NCI-H460 (cell line): Measurements from ENCODE around the gene IFNA7. TPM values are rescaled to one million over a fixed set of nuclear protein-coding genes. Genes with fewer than 3 reads are reported as not detected.
"Not testable (repeated sequence)": the region's sequence is repeated elsewhere in the genome, so short reads cannot be mapped to it uniquely, and the experiment has no call there.

Experiments used
- DNase-seq: peaks from one replicate; pipeline ENCODE4 v3.0.0-alpha.2; 2016; ENCODE audit warnings: low read depth; ENCODE audit errors: extremely low read depth
- small RNA-seq, 2 experiments: library from RNA; depleted of rRNA; stranded (forward); fragments of <200 nt; gene quantifications; one replicate each; pipeline ENCODE3, GENCODE V24; 2014
- total RNA-seq: library from RNA; depleted of rRNA; stranded (reverse); fragments of >200 nt; shearing (Covaris generic); gene quantifications from 2 replicates; pipeline ENCODE4 v1.2.3, GENCODE V29; 2014; rRNA removed

Gene IFNA7
- total RNA-seq, 1 experiment from 2014 or later = not detected

DNA sequence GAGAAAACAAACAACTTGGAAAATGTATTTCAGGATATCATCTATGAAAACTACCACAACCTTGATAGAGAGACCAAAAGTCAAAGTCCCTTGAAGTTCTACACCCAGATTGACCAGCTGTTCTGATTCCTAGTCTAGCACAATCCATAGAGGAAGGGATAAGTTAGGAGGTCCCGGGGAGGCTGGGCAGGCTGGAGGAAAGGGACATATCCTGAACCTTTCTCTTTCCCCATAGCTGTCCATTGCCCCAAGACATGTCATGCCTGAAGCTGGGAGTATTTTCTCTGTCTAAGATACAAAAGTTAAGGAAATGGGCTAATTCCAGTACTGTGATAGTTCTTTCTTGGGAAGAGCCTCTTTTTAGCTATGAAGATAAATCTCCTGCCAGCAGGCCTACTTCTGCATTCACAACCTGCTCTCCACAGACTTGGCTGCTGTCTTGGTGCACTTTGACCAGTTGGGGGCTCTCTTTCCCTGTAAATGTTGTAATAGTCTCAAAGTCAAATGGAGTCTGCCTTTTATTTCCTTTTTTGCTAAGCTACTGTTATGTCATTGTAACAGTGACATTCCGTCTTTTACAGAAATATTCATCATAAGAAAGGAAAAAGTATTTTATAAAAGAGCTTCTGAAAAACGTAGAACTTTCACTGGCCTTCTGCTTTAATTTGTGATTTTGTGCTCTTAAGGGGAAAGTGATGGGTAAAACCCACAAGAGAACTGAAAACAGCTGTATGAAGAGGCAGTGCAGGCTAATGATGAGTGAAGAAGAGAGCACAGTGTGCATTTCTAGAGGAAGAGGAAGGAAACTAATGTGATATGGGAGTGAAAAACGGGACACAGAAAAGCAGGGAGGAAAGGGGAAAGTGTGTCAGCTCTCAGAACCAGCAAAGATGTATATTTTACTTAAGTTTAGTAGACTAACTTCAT is 18.9 kb downstream of the IFNA7 start:
- peak; percentile 13 for DNase-seq

DNA sequence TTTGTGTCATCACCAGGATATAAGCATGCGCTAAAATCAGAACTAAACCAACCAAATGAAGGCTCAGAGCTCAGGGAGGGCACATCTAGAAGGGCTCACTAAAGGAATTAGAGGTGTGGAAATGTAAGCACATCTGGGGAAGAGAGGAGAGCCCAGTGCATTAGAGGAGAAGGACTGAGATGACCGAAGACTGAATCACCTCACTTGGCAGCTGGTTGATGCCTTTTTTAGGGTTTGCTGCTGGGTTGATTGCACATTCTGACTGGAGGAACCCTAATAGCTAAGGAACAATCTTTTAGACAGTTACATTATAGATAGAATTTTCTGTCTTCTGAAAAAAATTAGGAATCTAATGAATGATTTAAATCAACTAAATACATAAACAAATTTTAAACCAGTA is 27.3 kb downstream of the IFNA7 start:
- DNase-seq = no peak

DNA sequence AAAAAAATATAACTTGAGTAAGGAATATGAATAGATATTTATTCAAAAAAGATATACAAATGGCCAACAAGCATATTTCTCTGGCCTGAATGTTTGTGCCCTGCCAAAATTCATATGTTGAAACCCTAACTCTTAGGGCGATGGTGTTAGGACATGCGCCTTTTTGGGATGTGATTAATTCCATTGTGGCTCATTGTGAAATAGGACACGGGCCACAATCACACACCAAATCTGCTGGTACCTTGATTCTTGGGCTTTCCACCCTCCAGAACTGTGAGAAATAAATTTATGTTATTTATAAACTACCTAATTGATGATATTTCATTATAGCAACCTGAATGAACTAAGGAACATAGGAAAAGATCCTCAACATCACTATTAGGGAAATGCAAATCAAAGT is 29.8 kb downstream of the IFNA7 start:
- DNase-seq = no peak

DNA sequence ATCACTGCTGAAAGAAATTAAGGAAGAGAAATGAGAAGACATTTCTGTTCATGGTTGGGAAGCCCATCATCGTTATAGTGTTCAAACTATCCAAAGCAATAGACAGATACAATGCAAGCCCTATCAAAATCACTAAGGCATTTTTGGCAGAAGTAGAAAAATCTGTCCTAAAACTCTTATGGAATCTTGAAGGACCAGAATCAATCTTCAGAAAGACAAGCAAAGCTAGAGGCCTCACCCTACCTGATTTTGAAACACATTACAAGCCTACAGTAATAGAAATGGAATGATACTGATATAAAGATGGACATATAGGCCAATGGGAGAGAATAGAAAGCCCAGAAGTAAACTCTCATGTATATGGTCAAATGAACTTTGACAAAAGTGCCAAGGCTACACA is 30.7 kb downstream of the IFNA7 start:
- DNase-seq = no peak

DNA sequence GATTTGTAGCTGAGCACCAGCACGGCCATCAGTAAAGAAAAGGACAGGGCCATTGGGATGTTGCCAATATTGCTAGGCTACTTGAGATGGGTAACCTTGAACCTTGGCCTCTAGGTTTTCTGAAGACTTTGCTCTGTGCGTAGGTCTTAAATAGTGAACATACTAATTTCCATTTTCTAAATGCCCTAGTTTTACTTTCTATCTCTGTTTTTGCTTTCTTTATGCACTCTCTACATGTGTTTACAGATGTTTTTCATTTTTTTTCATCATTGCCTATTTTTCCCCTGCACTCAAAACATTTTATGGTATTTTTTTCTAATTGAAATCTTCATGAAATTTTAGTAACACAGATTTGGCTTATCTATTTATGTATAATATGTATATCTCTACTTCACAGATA is 35.4 kb downstream of the IFNA7 start, which contains the start of gene IFNA21:
Gene IFNA21, minus strand, starts transcription at position 101 of the 400 bp plus-strand sequence. Its CDS starts 48 bp downstream, at position 53.
- not testable (repeated sequence) for DNase-seq

DNA sequence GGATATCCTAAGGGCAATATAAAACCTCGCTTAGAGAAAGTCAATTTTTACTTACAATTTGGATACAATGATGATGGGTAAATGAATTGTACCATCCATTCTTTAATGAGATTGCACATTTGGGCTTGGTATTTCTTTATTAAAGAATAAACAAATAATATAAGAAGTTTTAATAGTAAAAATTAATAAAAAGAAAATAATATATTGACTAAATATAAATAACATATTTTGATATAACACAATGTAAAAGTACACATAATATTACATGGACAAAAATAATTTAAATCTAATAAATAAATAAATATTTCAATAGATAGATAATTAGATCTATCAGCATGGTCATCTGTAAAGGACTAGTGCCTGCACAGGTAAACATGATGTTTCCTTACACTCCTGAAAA is 36.5 kb downstream of the IFNA7 start:
- DNase-seq = no peak

DNA sequence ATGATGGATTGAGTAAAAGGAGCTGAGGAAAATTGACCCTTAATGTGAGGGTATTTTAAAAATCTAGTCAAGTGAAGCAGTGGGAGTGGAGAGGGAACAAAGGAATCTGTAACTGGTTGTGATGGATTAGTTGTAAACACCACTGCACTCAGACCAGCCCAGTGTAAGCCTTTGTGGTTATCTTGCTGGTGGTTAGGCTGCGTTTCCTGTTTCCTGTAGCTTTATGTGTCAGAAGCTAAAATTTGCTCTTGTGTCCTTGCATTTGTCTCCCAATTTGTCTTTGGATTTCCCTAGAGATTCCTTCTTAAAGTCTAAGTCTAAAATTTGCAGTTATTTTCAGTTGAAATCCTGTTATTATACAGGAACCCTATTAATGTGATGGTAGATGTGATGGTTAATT is 41.8 kb downstream of the IFNA7 start:
- no peak for DNase-seq

DNA sequence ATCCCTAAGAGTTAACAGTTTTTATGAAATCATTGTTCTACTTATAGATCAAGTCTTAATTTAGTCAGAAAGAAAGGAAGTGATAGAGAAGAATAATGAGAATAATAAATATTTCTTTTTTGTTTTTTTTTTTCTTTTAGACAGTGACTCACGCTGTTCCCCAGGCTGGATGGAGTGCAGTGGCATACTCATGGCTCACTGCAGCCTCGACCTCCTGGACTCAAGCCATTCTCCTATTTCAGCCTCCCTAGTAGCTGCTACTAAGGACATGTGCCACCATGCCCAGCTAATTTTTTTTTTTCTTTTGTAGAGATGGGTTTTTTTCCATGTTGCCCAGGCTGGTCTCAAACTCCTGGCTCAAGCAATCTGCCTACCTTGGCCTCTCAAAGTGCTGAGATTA is 46.5 kb downstream of the IFNA7 start:
- DNase-seq = no peak

DNA sequence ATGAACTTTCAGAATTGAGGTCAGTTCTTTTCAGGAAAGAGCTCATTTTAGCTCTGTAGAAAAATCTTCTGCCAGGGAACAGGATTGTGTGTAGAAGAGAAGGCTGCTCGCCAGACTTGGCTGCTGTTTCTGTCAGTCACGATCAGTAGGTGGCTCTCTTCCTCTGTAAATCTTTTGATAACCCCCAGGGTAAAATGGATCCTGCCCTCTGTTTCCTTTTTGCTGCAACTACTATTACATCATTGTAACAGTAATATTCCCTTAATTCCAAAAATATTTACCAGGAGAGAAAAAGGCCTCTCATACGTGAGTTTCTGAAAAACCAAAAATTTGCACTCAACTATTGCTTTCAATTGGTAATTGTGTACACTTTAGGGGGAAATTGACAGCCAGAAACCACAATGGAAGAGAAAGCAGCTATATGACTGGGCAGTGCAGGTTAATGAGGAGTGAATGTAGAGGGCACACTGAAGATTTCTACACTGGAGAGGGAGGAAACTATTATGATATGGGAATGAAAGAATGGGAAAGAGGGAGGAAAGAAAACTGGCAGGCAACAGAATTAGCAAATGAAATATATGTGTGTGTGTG is 47.9 kb downstream of the IFNA7 start:
- DNase-seq = peak; percentile 6

DNA sequence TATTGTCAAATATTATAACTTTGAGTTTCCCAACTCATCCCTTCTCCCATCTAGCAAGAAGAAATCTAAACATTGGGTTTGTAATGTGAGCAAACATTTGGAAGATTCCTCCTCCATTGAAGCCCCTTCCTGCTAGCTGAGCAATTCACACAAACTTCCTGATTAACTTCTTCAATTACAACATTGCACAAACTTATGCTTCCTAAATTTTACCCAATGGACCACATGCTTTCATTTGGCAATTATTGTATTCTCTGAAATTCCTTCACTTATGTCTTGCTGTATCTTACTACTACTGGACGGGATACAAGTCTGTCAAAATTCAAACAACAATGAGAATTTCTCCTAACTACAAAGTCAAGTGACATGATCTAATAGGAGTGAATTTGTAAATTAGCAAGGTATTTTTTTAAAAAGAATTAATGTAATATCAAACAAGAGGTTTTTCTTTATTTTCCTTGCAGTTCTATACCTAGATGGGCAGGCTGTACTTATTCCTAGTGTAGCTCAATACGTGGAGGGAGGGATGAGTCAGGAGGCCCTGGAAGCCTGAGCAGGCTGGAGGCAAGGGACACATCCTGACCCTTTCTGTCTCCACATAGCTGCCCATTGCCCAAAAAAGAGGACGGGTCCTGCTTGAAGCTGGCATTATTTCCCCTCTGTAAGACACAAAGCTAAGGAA is 48.5 kb downstream of the IFNA7 start:
- no peak for DNase-seq

Small RNA genes within 50 kb of the gene (small RNA-seq; reads per million reads assigned to genes)
- gene RF00019 = 0 reads per million in 2 experiments

Other genes with a start within 250 kb of the IFNA7 start
- not detected in 2 replicates for gene HACD4, start 170.6 kb downstream of the IFNA7 start, total RNA-seq
- not detected in 2 replicates for gene IFNB1, start 124.3 kb downstream of the IFNA7 start, total RNA-seq
- not detected in 2 replicates for gene IFNW1, start 60.4 kb downstream of the IFNA7 start, total RNA-seq
- not detected in 2 replicates for gene IFNA21, start 35.5 kb downstream of the IFNA7 start, total RNA-seq
- not detected in 2 replicates for gene IFNA4, start 14.6 kb downstream of the IFNA7 start, total RNA-seq
- gene IFNA10, start 4.9 kb upstream of the IFNA7 start, total RNA-seq = not detected in 2 replicates
- gene IFNA16, start 15.1 kb upstream of the IFNA7 start, total RNA-seq = not detected in 2 replicates
- gene IFNA17, start 26.0 kb upstream of the IFNA7 start, total RNA-seq = not detected in 2 replicates
- not detected in 2 replicates for gene IFNA14, start 37.8 kb upstream of the IFNA7 start, total RNA-seq
- not detected in 2 replicates for gene IFNA5, start 103.1 kb upstream of the IFNA7 start, total RNA-seq
- gene KLHL9, start 133.2 kb upstream of the IFNA7 start, total RNA-seq = 19.0 and 23.6 TPM in 2 replicates
- gene IFNA6, start 148.7 kb upstream of the IFNA7 start, total RNA-seq = not detected in 2 replicates
- not detected in 2 replicates for gene IFNA13, start 165.9 kb upstream of the IFNA7 start, total RNA-seq
- gene IFNA2, start 183.2 kb upstream of the IFNA7 start, total RNA-seq = not detected in 2 replicates
- gene IFNA8, start 206.9 kb upstream of the IFNA7 start, total RNA-seq = not detected in 2 replicates
- not detected in 2 replicates for gene IFNA1, start 238.2 kb upstream of the IFNA7 start, total RNA-seq